NCI-H69 (cell line): Measurements from ENCODE around the gene KICS2.
A peak's percentile ranks its signal among the peaks of the same experiment; 100 is the strongest.
"Not testable (repeated sequence)": the region's sequence is repeated elsewhere in the genome, so short reads cannot be mapped to it uniquely, and the experiment has no call there.

Experiments
- DNase-seq: peaks from one replicate; lab custom pipeline; 2025; lab: John Stamatoyannopoulos, UW

KICS2 gene

GRCh38 chr12:64222009-64222765 is at the start of gene KICS2:
KICS2 (minus strand) TSS chr12:64222296; CDS start chr12:64222237, 59 bp downstream.
- peak; percentile 98 for DNase-seq

- peak; percentile 11 for DNase-seq
Observed at GRCh38 chr12:64270411-64270810, 48.3 kb upstream of the KICS2 start.

GRCh38 chr12:64269161-64269560 is 47.1 kb upstream of the KICS2 start:
- peak; percentile 87 for DNase-seq

- DNase-seq, result peak; percentile 31
Observed at GRCh38 chr12:64268409-64268808, 46.3 kb upstream of the KICS2 start.

- no peak for DNase-seq
Observed at GRCh38 chr12:64265839-64266238, 43.7 kb upstream of the KICS2 start.

- DNase-seq, result no peak
Observed at GRCh38 chr12:64261813-64262212, 39.7 kb upstream of the KICS2 start.

GRCh38 chr12:64258576-64258975 is 36.5 kb upstream of the KICS2 start:
- peak; percentile 25 for DNase-seq

- DNase-seq, result peak; percentile 85
Observed at GRCh38 chr12:64256166-64256800, 34.2 kb upstream of the KICS2 start.

GRCh38 chr12:64255249-64255648 is 33.2 kb upstream of the KICS2 start:
- DNase-seq, result no peak

GRCh38 chr12:64253356-64253755 is 31.3 kb upstream of the KICS2 start:
- no peak for DNase-seq

GRCh38 chr12:64252681-64253080 is 30.6 kb upstream of the KICS2 start:
- DNase-seq, result no peak

GRCh38 chr12:64243809-64244208 is 21.7 kb upstream of the KICS2 start:
- DNase-seq, result peak; percentile 9

- no peak for DNase-seq
Observed at GRCh38 chr12:64240781-64241180, 18.7 kb upstream of the KICS2 start.

GRCh38 chr12:64237382-64237781 is 15.3 kb upstream of the KICS2 start:
- DNase-seq, result peak; percentile 80

GRCh38 chr12:64236549-64236948 is 14.5 kb upstream of the KICS2 start:
- peak; percentile 63 for DNase-seq

GRCh38 chr12:64232196-64232595 is 10.1 kb upstream of the KICS2 start:
- DNase-seq, result no peak

GRCh38 chr12:64229796-64230195 is 7.7 kb upstream of the KICS2 start:
- no peak for DNase-seq

GRCh38 chr12:64229240-64229639 is 7.1 kb upstream of the KICS2 start:
- DNase-seq, result peak; percentile 35

GRCh38 chr12:64225626-64226025 is 3.5 kb upstream of the KICS2 start:
- DNase-seq, result no peak

GRCh38 chr12:64221651-64222008 is 466 bp downstream of the KICS2 start:
- DNase-seq, result peak; percentile 97

GRCh38 chr12:64220046-64220445 is 2.0 kb downstream of the KICS2 start:
- peak; percentile 30 for DNase-seq

GRCh38 chr12:64219145-64219544 is 3.0 kb downstream of the KICS2 start:
- peak; percentile 20 for DNase-seq

GRCh38 chr12:64218597-64218996 is 3.5 kb downstream of the KICS2 start:
- no peak for DNase-seq

GRCh38 chr12:64217643-64218042 is 4.5 kb downstream of the KICS2 start:
- DNase-seq, result not testable (repeated sequence)
